Measurements from ENCODE around the gene SAMSN1. TPM values are rescaled to one million over a fixed set of nuclear protein-coding genes. Genes with fewer than 3 reads are reported as not detected.

SAMSN1 gene
- total and polyA plus RNA-seq, 9 of the 15 experiments (the other 6 are each of a cell fraction or from before 2014, with no cell fraction given) = 101 to 223 (median 159) TPM

- peak; percentile 78 for TF ChIP-seq ELF1 (tag; IDR thresholded peaks at IDR 0.05)
- TF ChIP-seq EP400 (IDR thresholded peaks at IDR 0.05) = peak; percentile 74
- TF ChIP-seq E2F4 (CRISPR knock-in tag; IDR thresholded peaks at IDR 0.05; ENCODE audit: low read depth) = no peak
- TF ChIP-seq KLF10 (CRISPR knock-in tag; IDR thresholded peaks at IDR 0.05) = no peak
- no peak for TF ChIP-seq BRD4 (IDR thresholded peaks at IDR 0.05)
- peak; percentile 63 for TF ChIP-seq NCOR1 (IDR thresholded peaks at IDR 0.05)
- TF ChIP-seq HNRNPL (IDR thresholded peaks at IDR 0.05; ENCODE audit: low read depth, low read length) = no peak
- TF ChIP-seq KDM1A (IDR thresholded peaks at IDR 0.05) = peak in 1 of 2 experiments; percentile 47; a peak in 2 of 4 replicates
- TF ChIP-seq, protein P1, sequence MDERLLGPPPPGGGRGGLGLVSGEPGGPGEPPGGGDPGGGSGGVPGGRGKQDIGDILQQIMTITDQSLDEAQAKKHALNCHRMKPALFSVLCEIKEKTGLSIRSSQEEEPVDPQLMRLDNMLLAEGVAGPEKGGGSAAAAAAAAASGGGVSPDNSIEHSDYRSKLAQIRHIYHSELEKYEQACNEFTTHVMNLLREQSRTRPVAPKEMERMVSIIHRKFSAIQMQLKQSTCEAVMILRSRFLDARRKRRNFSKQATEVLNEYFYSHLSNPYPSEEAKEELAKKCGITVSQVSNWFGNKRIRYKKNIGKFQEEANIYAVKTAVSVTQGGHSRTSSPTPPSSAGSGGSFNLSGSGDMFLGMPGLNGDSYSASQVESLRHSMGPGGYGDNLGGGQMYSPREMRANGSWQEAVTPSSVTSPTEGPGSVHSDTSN (CRISPR knock-in tag; IDR thresholded peaks at IDR 0.05; ENCODE audit: low read depth) = no peak
- TF ChIP-seq, protein P1 (tag; conservative IDR thresholded peaks at IDR 0.05; ENCODE audit: low read depth) = peak; percentile 71; the same call in 1 of the 2 replicates
- TF ChIP-seq MXI1 (IDR thresholded peaks at IDR 0.05; ENCODE audit: low read depth, low read length) = 0 out of 2 replicates have a peak, but pooled peaks have one; percentile 13
- TF ChIP-seq MIER1 (IDR thresholded peaks at IDR 0.05; ENCODE audit: low read depth) = no peak
- peak; percentile 68 for TF ChIP-seq SOX6 (IDR thresholded peaks at IDR 0.05)
- TF ChIP-seq ZBTB33 (CRISPR knock-in tag; IDR thresholded peaks at IDR 0.05) = 0 out of 2 replicates have a peak, but pooled peaks have one; percentile 11
- TF ChIP-seq FOXO4 (CRISPR knock-in tag; IDR thresholded peaks at IDR 0.05) = no peak
- 0 out of 2 replicates have a peak, but pooled peaks have one; percentile 63 for TF ChIP-seq ZNF668 (CRISPR knock-in tag; IDR thresholded peaks at IDR 0.05)
- no peak for TF ChIP-seq ZNF232 (CRISPR knock-in tag; IDR thresholded peaks at IDR 0.05)
- peak; percentile 94 for TF ChIP-seq POLR2A (conservative IDR thresholded peaks at IDR 0.05)
- TF ChIP-seq ZKSCAN8 (CRISPR knock-in tag; IDR thresholded peaks at IDR 0.05) = no peak
- TF ChIP-seq HLTF (IDR thresholded peaks at IDR 0.05) = no peak
- TF ChIP-seq TRIM25 (IDR thresholded peaks at IDR 0.05; ENCODE audit: borderline replicate concordance) = no peak
Measured at GRCh38 chr21:14545906-14546480, at the start of gene SAMSN1 (continued).

Measured in K562 (cell line).